Eye (tissue), 1 donor: ENCODE data around the gene TMEM117.
"Not testable (repeated sequence)": the region's sequence is repeated elsewhere in the genome, so short reads cannot be mapped to it uniquely, and the experiment has no call there.

Experiments
- DNase-seq: peaks from one replicate; pipeline ENCODE4 v3.0.0-alpha.2; 2015

Gene TMEM117

GRCh38 chr12:44331269-44331668 is 495.4 kb downstream of the TMEM117 start:
- no peak for DNase-seq

GRCh38 chr12:44334347-44334746 is 498.5 kb downstream of the TMEM117 start:
- DNase-seq = no peak

GRCh38 chr12:44335030-44335429 is 499.1 kb downstream of the TMEM117 start:
- no peak for DNase-seq

- DNase-seq = no peak
Measured at GRCh38 chr12:44336577-44336976, 500.7 kb downstream of the TMEM117 start.

- no peak for DNase-seq
Measured at GRCh38 chr12:44342371-44342770, 506.5 kb downstream of the TMEM117 start.

GRCh38 chr12:44347145-44347544 is 511.3 kb downstream of the TMEM117 start:
- no peak for DNase-seq

- DNase-seq = no peak
Measured at GRCh38 chr12:44357494-44357893, 521.6 kb downstream of the TMEM117 start.

- no peak for DNase-seq
Measured at GRCh38 chr12:44358636-44359035, 522.8 kb downstream of the TMEM117 start.

GRCh38 chr12:44362947-44363346 is 527.1 kb downstream of the TMEM117 start:
- no peak for DNase-seq

- no peak for DNase-seq
Measured at GRCh38 chr12:44367136-44367535, 531.3 kb downstream of the TMEM117 start.

- no peak for DNase-seq
Measured at GRCh38 chr12:44367916-44368315, 532.0 kb downstream of the TMEM117 start.

GRCh38 chr12:44369998-44370397 is 534.1 kb downstream of the TMEM117 start:
- DNase-seq = no peak

GRCh38 chr12:44370982-44371381 is 535.1 kb downstream of the TMEM117 start:
- no peak for DNase-seq

- no peak for DNase-seq
Measured at GRCh38 chr12:44372259-44372658, 536.4 kb downstream of the TMEM117 start.

GRCh38 chr12:44375694-44376093 is 539.8 kb downstream of the TMEM117 start:
- no peak for DNase-seq

- DNase-seq = peak; percentile 24
Measured at GRCh38 chr12:44377443-44378187, 541.7 kb downstream of the TMEM117 start.

GRCh38 chr12:44379113-44379512 is 543.2 kb downstream of the TMEM117 start:
- not testable (repeated sequence) for DNase-seq

GRCh38 chr12:44379831-44380230 is 544.0 kb downstream of the TMEM117 start:
- no peak for DNase-seq

GRCh38 chr12:44380861-44381260 is 545.0 kb downstream of the TMEM117 start:
- DNase-seq = no peak

GRCh38 chr12:44381341-44381740 is 545.5 kb downstream of the TMEM117 start:
- DNase-seq = peak; percentile 53

GRCh38 chr12:44384136-44384535 is 548.3 kb downstream of the TMEM117 start:
- DNase-seq = no peak

- DNase-seq = no peak
Measured at GRCh38 chr12:44385964-44386363, 550.1 kb downstream of the TMEM117 start.

- no peak for DNase-seq
Measured at GRCh38 chr12:44387581-44387980, 551.7 kb downstream of the TMEM117 start.

GRCh38 chr12:44389038-44389437 is 553.2 kb downstream of the TMEM117 start:
- no peak for DNase-seq

GRCh38 chr12:44389896-44390295 is 554.0 kb downstream of the TMEM117 start:
- no peak for DNase-seq
